Measurements from ENCODE around the gene CNIH1. TPM values are rescaled to one million over a fixed set of nuclear protein-coding genes. Genes with fewer than 3 reads are reported as not detected.

Gene CNIH1
- 10 to 100 TPM; 39.8 to 61.9 TPM for total RNA-seq

GRCh38 chr14:54440873-54441868, at the start of gene CNIH1:
TSS of gene CNIH1 (minus strand) at chr14:54441374. CDS start at chr14:54441327, 47 bp downstream.
- CTCF ChIA-PET = interaction anchor here (0.6 to 2.6 kb wide), 6 partner anchors 10 to 123 kb away, joined by 3 to 15 read pairs (median 4); partner anchors contain the start of gene CDKN3
- peaks cover 21% of the 10 kb centered on the region for H3K36me3 Mint-ChIP-seq
- H3K4me1 Mint-ChIP-seq = peaks cover 42% of the 10 kb centered on the region
- ATAC-seq (peak; percentile 95), DNase-seq (peak; percentile 94)
- peaks cover 13% of the 10 kb centered on the region for H3K27me3 Mint-ChIP-seq
- peak within 1 kb of the TSS; percentile 89 for H3K4me3 Mint-ChIP-seq
- no peaks in the 10 kb centered on the region for H3K9me3 Mint-ChIP-seq (ENCODE audit: low read depth)
- H3K27ac Mint-ChIP-seq = peak within 1 kb of the TSS; percentile 90

- peaks cover 37% of the 10 kb centered on the region for H3K4me1 Mint-ChIP-seq
- DNase-seq (no peak), ATAC-seq (no peak)
- H3K4me3 Mint-ChIP-seq = no peak overlapping the region
- H3K27ac Mint-ChIP-seq = no peak overlapping the region
- H3K36me3 Mint-ChIP-seq = peaks cover 6% of the 10 kb centered on the region
- no peaks in the 10 kb centered on the region for H3K9me3 Mint-ChIP-seq (ENCODE audit: low read depth)
- no peaks in the 10 kb centered on the region for H3K27me3 Mint-ChIP-seq
- CTCF ChIA-PET = interaction anchor here (1.7 kb wide), 2 partner anchors 13 to 284 kb away, joined by 4 to 5 read pairs; no protein-coding TSS in a partner anchor
Observed at GRCh38 chr14:54490445-54491175, 49.4 kb upstream of the CNIH1 start.

GRCh38 chr14:54489731-54490444, 48.7 kb upstream of the CNIH1 start:
- CTCF ChIA-PET = interaction anchor here (1.0 to 1.9 kb wide), 5 partner anchors 13 to 284 kb away, joined by 3 to 8 read pairs (median 4); partner anchors contain the start of gene CGRRF1
- peak overlapping the region; percentile 80 for H3K4me3 Mint-ChIP-seq
- peaks cover 43% of the 10 kb centered on the region for H3K4me1 Mint-ChIP-seq
- ATAC-seq = no peak
- H3K27ac Mint-ChIP-seq = peak overlapping the region; percentile 92
- DNase-seq = no peak
- H3K9me3 Mint-ChIP-seq (ENCODE audit: low read depth) = no peaks in the 10 kb centered on the region
- no peaks in the 10 kb centered on the region for H3K27me3 Mint-ChIP-seq
- peaks cover 6% of the 10 kb centered on the region for H3K36me3 Mint-ChIP-seq

GRCh38 chr14:54489318-54489683, 48.1 kb upstream of the CNIH1 start:
- DNase-seq (peak; percentile 41), ATAC-seq (no peak)
- Mint-ChIP-seq H3K9me3 (ENCODE audit: low read depth) (no peaks in the 10 kb centered on the region), H3K4me3 (peak overlapping the region; percentile 80), H3K27ac (peak overlapping the region; percentile 92), H3K4me1 (peaks cover 49% of the 10 kb centered on the region), H3K27me3 (no peaks in the 10 kb centered on the region), H3K36me3 (peaks cover 10% of the 10 kb centered on the region)
- CTCF ChIA-PET = interaction anchor here (1.0 to 1.9 kb wide), 5 partner anchors 21 to 285 kb away, joined by 3 to 8 read pairs (median 4); partner anchors contain the start of genes CDKN3 and CGRRF1

GRCh38 chr14:54488646-54489317, 47.6 kb upstream of the CNIH1 start, which contains the start of gene GMFB:
TSS of gene GMFB (minus strand) at chr14:54488980. CDS start at chr14:54488927, 53 bp downstream.
- Mint-ChIP-seq H3K27me3 (no peaks in the 10 kb centered on the region), H3K36me3 (peaks cover 12% of the 10 kb centered on the region), H3K4me3 (peak within 1 kb of the TSS; percentile 80), H3K9me3 (ENCODE audit: low read depth) (no peaks in the 10 kb centered on the region), H3K4me1 (peaks cover 53% of the 10 kb centered on the region), H3K27ac (peak within 1 kb of the TSS; percentile 92)
- DNase-seq (peak; percentile 91), ATAC-seq (peak; percentile 97)
- CTCF ChIA-PET = interaction anchor here (0.7 to 1.9 kb wide), 7 partner anchors 21 to 286 kb away, joined by 3 to 8 read pairs (median 4); partner anchors contain the start of genes CDKN3 and CGRRF1

- DNase-seq (no peak), ATAC-seq (no peak)
- Mint-ChIP-seq H3K27ac (peak overlapping the region; percentile 88), H3K27me3 (no peaks in the 10 kb centered on the region), H3K4me3 (peak overlapping the region; percentile 80), H3K9me3 (ENCODE audit: low read depth) (no peaks in the 10 kb centered on the region), H3K4me1 (peaks cover 58% of the 10 kb centered on the region), H3K36me3 (peaks cover 16% of the 10 kb centered on the region)
- CTCF ChIA-PET = interaction anchor here (0.7 to 1.9 kb wide), 6 partner anchors 22 to 286 kb away, joined by 3 to 8 read pairs (median 4); partner anchors contain the start of genes CDKN3 and CGRRF1
Observed at GRCh38 chr14:54488318-54488645, 47.1 kb upstream of the CNIH1 start.

- Mint-ChIP-seq H3K27ac (peak overlapping the region; percentile 88), H3K9me3 (ENCODE audit: low read depth) (no peaks in the 10 kb centered on the region), H3K27me3 (no peaks in the 10 kb centered on the region), H3K36me3 (peaks cover 20% of the 10 kb centered on the region), H3K4me3 (peak overlapping the region; percentile 80), H3K4me1 (peaks cover 63% of the 10 kb centered on the region)
- CTCF ChIA-PET = interaction anchor here (0.7 to 1.9 kb wide), 5 partner anchors 22 to 287 kb away, joined by 3 to 8 read pairs (median 4); partner anchors contain the start of genes CDKN3 and CGRRF1
- no peak for DNase-seq
- no peak for ATAC-seq
Observed at GRCh38 chr14:54487771-54488170, 46.6 kb upstream of the CNIH1 start.

- CTCF ChIA-PET = no interaction called here
- Mint-ChIP-seq H3K27ac (no peak overlapping the region), H3K27me3 (no peaks in the 10 kb centered on the region), H3K9me3 (ENCODE audit: low read depth) (no peaks in the 10 kb centered on the region), H3K4me1 (peaks cover 63% of the 10 kb centered on the region), H3K4me3 (peak overlapping the region; percentile 80), H3K36me3 (peaks cover 24% of the 10 kb centered on the region)
- DNase-seq (no peak), ATAC-seq (no peak)
Observed at GRCh38 chr14:54486685-54487084, 45.5 kb upstream of the CNIH1 start.

- peaks cover 33% of the 10 kb centered on the region for H3K36me3 Mint-ChIP-seq
- peaks cover 49% of the 10 kb centered on the region for H3K4me1 Mint-ChIP-seq
- no peak overlapping the region for H3K4me3 Mint-ChIP-seq
- no peak overlapping the region for H3K27ac Mint-ChIP-seq
- H3K9me3 Mint-ChIP-seq (ENCODE audit: low read depth) = no peaks in the 10 kb centered on the region
- no peaks in the 10 kb centered on the region for H3K27me3 Mint-ChIP-seq
- CTCF ChIA-PET = interaction anchor here (0.6 kb wide), 1 partner anchor 37 kb away, joined by 3 read pairs; no protein-coding TSS in a partner anchor
- DNase-seq (no peak), ATAC-seq (no peak)
Observed at GRCh38 chr14:54483846-54484245, 42.7 kb upstream of the CNIH1 start.

GRCh38 chr14:54483073-54483745, 42.0 kb upstream of the CNIH1 start:
- no peak for DNase-seq
- H3K36me3 Mint-ChIP-seq = peaks cover 36% of the 10 kb centered on the region
- CTCF ChIA-PET = interaction anchor here (1.2 to 1.5 kb wide), 2 partner anchors 28 to 41 kb away, joined by 3 to 5 read pairs; no protein-coding TSS in a partner anchor
- H3K9me3 Mint-ChIP-seq (ENCODE audit: low read depth) = no peaks in the 10 kb centered on the region
- H3K4me3 Mint-ChIP-seq = no peak overlapping the region
- ATAC-seq = no peak
- no peaks in the 10 kb centered on the region for H3K27me3 Mint-ChIP-seq
- H3K4me1 Mint-ChIP-seq = peaks cover 48% of the 10 kb centered on the region
- H3K27ac Mint-ChIP-seq = peak overlapping the region; percentile 9

- H3K9me3 Mint-ChIP-seq (ENCODE audit: low read depth) = no peaks in the 10 kb centered on the region
- peaks cover 39% of the 10 kb centered on the region for H3K36me3 Mint-ChIP-seq
- peaks cover 34% of the 10 kb centered on the region for H3K4me1 Mint-ChIP-seq
- no peak overlapping the region for H3K4me3 Mint-ChIP-seq
- no peak for ATAC-seq
- CTCF ChIA-PET = interaction anchor here (0.8 to 1.5 kb wide), 2 partner anchors 11 to 39 kb away, joined by 3 to 5 read pairs; no protein-coding TSS in a partner anchor
- DNase-seq = no peak
- no peak overlapping the region for H3K27ac Mint-ChIP-seq
- H3K27me3 Mint-ChIP-seq = no peaks in the 10 kb centered on the region
Observed at GRCh38 chr14:54481695-54482094, 40.5 kb upstream of the CNIH1 start.

Measured in activated CD8-positive, alpha-beta memory T cell treated with anti-CD3 and anti-CD28 coated beads, Interleukin-2, amount 10 ng/mL, durations not matched to agents 7 days and 5 days (primary cell).